ENCODE data around the gene MARK1.

DNA sequence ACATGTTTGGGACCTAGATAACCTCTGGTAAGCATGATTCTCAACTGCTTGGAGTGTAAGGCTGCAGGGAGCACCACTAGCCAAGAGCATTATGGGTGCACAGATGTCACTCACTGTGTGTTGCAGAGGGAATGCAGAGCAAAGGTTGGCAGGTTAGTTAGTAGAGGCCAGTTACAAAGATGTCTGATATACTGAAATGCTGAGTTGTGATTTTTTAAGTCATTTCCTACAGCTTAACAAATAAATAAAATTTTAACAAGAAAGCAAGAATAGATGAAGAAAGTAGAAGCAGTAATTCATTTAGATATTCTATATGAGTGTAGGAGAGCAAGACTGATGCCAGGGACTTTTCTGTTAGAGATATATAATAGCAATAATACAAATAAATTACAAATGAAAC, 64.8 kb downstream of the MARK1 start:
- TF ChIP-seq, protein P1, sequence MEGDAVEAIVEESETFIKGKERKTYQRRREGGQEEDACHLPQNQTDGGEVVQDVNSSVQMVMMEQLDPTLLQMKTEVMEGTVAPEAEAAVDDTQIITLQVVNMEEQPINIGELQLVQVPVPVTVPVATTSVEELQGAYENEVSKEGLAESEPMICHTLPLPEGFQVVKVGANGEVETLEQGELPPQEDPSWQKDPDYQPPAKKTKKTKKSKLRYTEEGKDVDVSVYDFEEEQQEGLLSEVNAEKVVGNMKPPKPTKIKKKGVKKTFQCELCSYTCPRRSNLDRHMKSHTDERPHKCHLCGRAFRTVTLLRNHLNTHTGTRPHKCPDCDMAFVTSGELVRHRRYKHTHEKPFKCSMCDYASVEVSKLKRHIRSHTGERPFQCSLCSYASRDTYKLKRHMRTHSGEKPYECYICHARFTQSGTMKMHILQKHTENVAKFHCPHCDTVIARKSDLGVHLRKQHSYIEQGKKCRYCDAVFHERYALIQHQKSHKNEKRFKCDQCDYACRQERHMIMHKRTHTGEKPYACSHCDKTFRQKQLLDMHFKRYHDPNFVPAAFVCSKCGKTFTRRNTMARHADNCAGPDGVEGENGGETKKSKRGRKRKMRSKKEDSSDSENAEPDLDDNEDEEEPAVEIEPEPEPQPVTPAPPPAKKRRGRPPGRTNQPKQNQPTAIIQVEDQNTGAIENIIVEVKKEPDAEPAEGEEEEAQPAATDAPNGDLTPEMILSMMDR (IDR thresholded peaks at IDR 0.05): no peak
- TF ChIP-seq EZH2 (IDR thresholded peaks at IDR 0.05; ENCODE audit: borderline replicate concordance, insufficient read depth, low read depth, low read length, poor library complexity, severe bottlenecking): no peak

Data from B cell (primary cell).